Measurements from ENCODE around the gene LDLRAD4.

The LDLRAD4 gene

GRCh38 chr18:13441736-13442135 is 223.2 kb downstream of the LDLRAD4 start:
- H3K36me3 ChIP-seq (ENCODE audit: control insufficient read depth, insufficient read depth, low read length), result no peaks in the 10 kb centered on the region
- peaks cover 5% of the 10 kb centered on the region for H3K4me1 ChIP-seq
- H2AFZ ChIP-seq, result no peak overlapping the region
- no peak overlapping the region for H3K4me2 ChIP-seq (ENCODE audit: low read length)
- peaks cover 14% of the 10 kb centered on the region for H3K79me2 ChIP-seq
- H3K27me3 ChIP-seq (ENCODE audit: control insufficient read depth, insufficient read depth, low read length), result no peaks in the 10 kb centered on the region
- no peaks in the 10 kb centered on the region for H3K9me3 ChIP-seq (ENCODE audit: control insufficient read depth, low read length)
- H3K27ac ChIP-seq, result no peak overlapping the region
- H3K4me3 ChIP-seq (ENCODE audit: low read depth, low read length), result no peak overlapping the region
- no peak overlapping the region for H3K9ac ChIP-seq
- TF ChIP-seq CTCF (IDR thresholded peaks at IDR 0.05), result no peak

- Histone ChIP-seq H3K4me3 (ENCODE audit: low read depth, low read length) (no peak overlapping the region), H3K27me3 (ENCODE audit: control insufficient read depth, insufficient read depth, low read length) (no peaks in the 10 kb centered on the region), H3K9me3 (ENCODE audit: control insufficient read depth, low read length) (no peaks in the 10 kb centered on the region), H3K9ac (no peak overlapping the region), H3K4me1 (peaks cover 4% of the 10 kb centered on the region), H3K4me2 (ENCODE audit: low read length) (no peak overlapping the region), H2AFZ (no peak overlapping the region), H3K79me2 (peaks cover 14% of the 10 kb centered on the region), H3K27ac (no peak overlapping the region), H3K36me3 (ENCODE audit: control insufficient read depth, insufficient read depth, low read length) (no peaks in the 10 kb centered on the region)
- TF ChIP-seq CTCF (IDR thresholded peaks at IDR 0.05), result no peak
Measured at GRCh38 chr18:13442451-13442850, 223.9 kb downstream of the LDLRAD4 start.

- Histone ChIP-seq H3K9ac (no peak overlapping the region), H3K27ac (no peak overlapping the region), H2AFZ (no peak overlapping the region), H3K4me3 (ENCODE audit: low read depth, low read length) (no peak overlapping the region), H3K36me3 (ENCODE audit: control insufficient read depth, insufficient read depth, low read length) (no peaks in the 10 kb centered on the region), H3K79me2 (peaks cover 14% of the 10 kb centered on the region), H3K27me3 (ENCODE audit: control insufficient read depth, insufficient read depth, low read length) (no peaks in the 10 kb centered on the region), H3K4me1 (no peaks in the 10 kb centered on the region), H3K9me3 (ENCODE audit: control insufficient read depth, low read length) (no peaks in the 10 kb centered on the region), H3K4me2 (ENCODE audit: low read length) (no peak overlapping the region)
- no peak for TF ChIP-seq CTCF (IDR thresholded peaks at IDR 0.05)
Measured at GRCh38 chr18:13443552-13443951, 225.0 kb downstream of the LDLRAD4 start.

- no peak overlapping the region for H3K27ac ChIP-seq
- TF ChIP-seq CTCF (IDR thresholded peaks at IDR 0.05), result no peak
- H2AFZ ChIP-seq, result no peak overlapping the region
- no peaks in the 10 kb centered on the region for H3K27me3 ChIP-seq (ENCODE audit: control insufficient read depth, insufficient read depth, low read length)
- H3K79me2 ChIP-seq, result peaks cover 16% of the 10 kb centered on the region
- H3K4me3 ChIP-seq (ENCODE audit: low read depth, low read length), result no peak overlapping the region
- no peaks in the 10 kb centered on the region for H3K9me3 ChIP-seq (ENCODE audit: control insufficient read depth, low read length)
- H3K36me3 ChIP-seq (ENCODE audit: control insufficient read depth, insufficient read depth, low read length), result no peaks in the 10 kb centered on the region
- H3K4me1 ChIP-seq, result no peaks in the 10 kb centered on the region
- H3K4me2 ChIP-seq (ENCODE audit: low read length), result no peak overlapping the region
- H3K9ac ChIP-seq, result no peak overlapping the region
Measured at GRCh38 chr18:13444430-13445240, 226.1 kb downstream of the LDLRAD4 start.
